Esophagus squamous epithelium (tissue), 5 donors: ENCODE results near the gene LRP1B. TPM values are rescaled to one million over a fixed set of nuclear protein-coding genes. Genes with fewer than 3 reads are reported as not detected.
"Not testable (repeated sequence)": the region's sequence is repeated elsewhere in the genome, so short reads cannot be mapped to it uniquely, and the experiment has no call there.

ENCODE experiments used
- DNase-seq: peaks from one replicate; lab custom pipeline; 2025; lab: John Stamatoyannopoulos, UW
- H3K27ac ChIP-seq, 4 donors: fragments of 200-600 bp; sonication (generic); one replicate each; pipeline ENCODE4 v1.5.1; 2016 to 2019; ENCODE audit warnings: mild to moderate bottlenecking in 1 of 4
- H3K27me3 ChIP-seq, 4 donors: fragments of 200-600 bp; sonication (generic); 1 replicate in 3 of 4; 2 replicates in 1 of 4; pipeline versions ENCODE4 v1.5.1 to v1.6.0; 2017 to 2021; ENCODE audit warnings: antibody characterized with exemption in 1 of 4
- H3K36me3 ChIP-seq, 3 donors: fragments of 200-600 bp; sonication (generic); one replicate each; pipeline ENCODE4 v1.5.1; 2016 to 2019
- H3K4me1 ChIP-seq, 3 donors: fragments of 200-600 bp; sonication (generic); one replicate each; pipeline ENCODE4 v1.5.1; 2017 to 2019
- H3K4me3 ChIP-seq, 4 donors: fragments of 200-600 bp; sonication (generic); 1 replicate in 3 of 4; 2 replicates in 1 of 4; pipeline ENCODE4 v1.5.1; 2016 to 2019; ENCODE audit warnings: mild to moderate bottlenecking in 2 of 4, moderate library complexity in 1 of 4
- H3K9me3 ChIP-seq, 3 donors: fragments of 200-600 bp; sonication (generic); one replicate each; pipeline ENCODE4 v1.5.1; 2016 to 2019
- POLR2A ChIP-seq, 4 donors: fragments of 450-650 bp; IDR thresholded peaks; one replicate each; pipeline ENCODE4 v1.6.1; 2017; ENCODE audit warnings: antibody characterized with exemption in 4 of 4, mild to moderate bottlenecking in 4 of 4, moderate library complexity in 3 of 4
- whole genome bisulfite sequencing, 2 donors: methylation state at CpG; one replicate each; pipeline ENCODE4 v1.1.5; 2018; 5-methylcytosine and 5-hydroxymethylcytosine counted together
- intact Hi-C: fragments of 100-400 bp; cut with DNase I; formaldehyde crosslinking; loops from one replicate; pipeline ENCODE4 v1.15.0; 2022
- total RNA-seq, 4 donors: library from RNA; depleted of rRNA; stranded (reverse); fragments of >200 nt; gene quantifications; one replicate each; pipeline ENCODE4 v1.1.0, GENCODE V29; 2016
- TF ChIP-seq, protein P1 (sequence below), 6 experiments: fragments of 450-650 bp in 4 of 6; fragments of 200-600 bp in 2 of 6; sonication (generic) in 2 of 6; IDR thresholded peaks; one replicate each; pipeline ENCODE4 v1.5.1; 2016 to 2019; ENCODE audit warnings: antibody characterized with exemption in 6 of 6, mild to moderate bottlenecking in 4 of 6, moderate library complexity in 4 of 6
- donor health status: DM: yes; HTN: yes; CAD: no.

Gene LRP1B
- total RNA-seq, 4 donors from 2014 or later = 0.04 to 1.1 (median 0.23) TPM

DNA sequence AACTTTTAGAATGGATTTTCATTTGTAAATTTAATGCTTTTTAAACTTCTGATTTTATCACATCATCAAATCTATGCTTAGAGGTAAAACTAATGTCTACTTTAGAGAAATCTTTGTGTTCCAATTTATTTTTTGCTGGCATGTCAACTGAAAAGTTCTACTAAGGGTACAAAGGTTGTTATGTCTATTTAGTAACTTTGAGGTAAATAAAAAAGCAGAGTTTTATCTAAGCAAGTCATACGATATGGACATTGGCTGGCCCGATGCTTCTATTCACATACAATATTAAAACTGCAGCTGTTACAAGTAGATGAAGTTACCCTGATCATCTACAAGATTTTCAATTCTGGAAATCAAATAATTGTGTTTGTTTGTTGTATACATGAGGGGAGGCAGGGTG lies 1575.1 kb downstream of the LRP1B start:
- no peak overlapping the region for H3K27ac ChIP-seq
- no peak overlapping the region for H3K4me3 ChIP-seq
- 88 to 96% methylated on average over 2 of the region's 2 CpGs for WGBS, 2 donors
- H3K27me3 ChIP-seq = no peaks in the 10 kb centered on the region
- H3K36me3 ChIP-seq = no peaks in the 10 kb centered on the region
- H3K9me3 ChIP-seq = no peaks in the 10 kb centered on the region
- intact Hi-C loops = no loop called here
- no peak for TF ChIP-seq POLR2A (IDR thresholded peaks at IDR 0.05)
- TF ChIP-seq, protein P1, sequence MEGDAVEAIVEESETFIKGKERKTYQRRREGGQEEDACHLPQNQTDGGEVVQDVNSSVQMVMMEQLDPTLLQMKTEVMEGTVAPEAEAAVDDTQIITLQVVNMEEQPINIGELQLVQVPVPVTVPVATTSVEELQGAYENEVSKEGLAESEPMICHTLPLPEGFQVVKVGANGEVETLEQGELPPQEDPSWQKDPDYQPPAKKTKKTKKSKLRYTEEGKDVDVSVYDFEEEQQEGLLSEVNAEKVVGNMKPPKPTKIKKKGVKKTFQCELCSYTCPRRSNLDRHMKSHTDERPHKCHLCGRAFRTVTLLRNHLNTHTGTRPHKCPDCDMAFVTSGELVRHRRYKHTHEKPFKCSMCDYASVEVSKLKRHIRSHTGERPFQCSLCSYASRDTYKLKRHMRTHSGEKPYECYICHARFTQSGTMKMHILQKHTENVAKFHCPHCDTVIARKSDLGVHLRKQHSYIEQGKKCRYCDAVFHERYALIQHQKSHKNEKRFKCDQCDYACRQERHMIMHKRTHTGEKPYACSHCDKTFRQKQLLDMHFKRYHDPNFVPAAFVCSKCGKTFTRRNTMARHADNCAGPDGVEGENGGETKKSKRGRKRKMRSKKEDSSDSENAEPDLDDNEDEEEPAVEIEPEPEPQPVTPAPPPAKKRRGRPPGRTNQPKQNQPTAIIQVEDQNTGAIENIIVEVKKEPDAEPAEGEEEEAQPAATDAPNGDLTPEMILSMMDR (IDR thresholded peaks at IDR 0.05) = no peak
- no peak for DNase-seq
- H3K4me1 ChIP-seq = no peaks in the 10 kb centered on the region

DNA sequence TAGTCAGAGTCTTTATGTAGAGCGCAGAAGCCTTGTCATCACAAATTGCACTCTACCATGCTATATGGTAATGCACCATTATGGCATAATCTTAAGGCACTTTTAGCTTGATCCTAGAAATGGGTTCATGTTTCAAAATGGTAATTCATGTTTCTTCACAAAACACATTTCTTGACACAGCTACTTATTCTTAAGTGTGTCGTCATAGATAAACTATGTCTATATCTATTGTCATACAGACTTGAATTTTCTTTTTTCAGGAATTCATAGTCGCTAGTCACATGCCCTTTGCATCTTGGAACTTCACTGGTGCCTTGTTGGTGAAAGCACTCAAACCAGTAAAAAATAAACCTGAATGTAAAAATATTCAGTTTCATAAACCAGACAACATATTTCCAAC lies 1578.2 kb downstream of the LRP1B start:
- H3K4me3 ChIP-seq = no peak overlapping the region
- H3K4me1 ChIP-seq = no peaks in the 10 kb centered on the region
- no peak for DNase-seq
- H3K36me3 ChIP-seq = no peaks in the 10 kb centered on the region
- intact Hi-C loops = no loop called here
- WGBS, 2 donors = 81 to 87% methylated on average over 3 of the region's 3 CpGs
- H3K27me3 ChIP-seq = no peaks in the 10 kb centered on the region
- no peak for TF ChIP-seq POLR2A (IDR thresholded peaks at IDR 0.05)
- TF ChIP-seq, protein P1 (IDR thresholded peaks at IDR 0.05) = no peak
- no peaks in the 10 kb centered on the region for H3K9me3 ChIP-seq
- H3K27ac ChIP-seq = no peak overlapping the region

DNA sequence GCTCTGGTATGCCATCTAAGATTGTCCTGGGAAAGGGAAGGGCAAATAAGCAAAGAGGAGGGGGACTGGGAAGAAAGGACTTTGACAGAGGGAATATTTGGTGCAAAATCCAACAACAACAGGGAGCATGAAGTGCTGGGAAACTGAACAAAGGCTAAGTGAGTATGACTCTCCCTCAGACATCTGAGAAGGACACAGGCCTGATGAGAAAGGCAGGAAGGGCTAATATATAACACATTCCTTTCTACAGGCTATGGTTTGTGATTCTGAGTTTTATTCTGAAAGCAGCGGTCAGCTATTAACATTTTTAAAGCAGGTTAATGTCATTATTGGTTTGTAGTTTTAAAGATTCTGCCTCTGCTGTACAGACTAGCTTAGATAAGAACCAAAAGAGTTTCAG lies 1579.5 kb downstream of the LRP1B start:
- DNase-seq = no peak
- no peaks in the 10 kb centered on the region for H3K9me3 ChIP-seq
- no peak overlapping the region for H3K27ac ChIP-seq
- no peaks in the 10 kb centered on the region for H3K27me3 ChIP-seq
- no peaks in the 10 kb centered on the region for H3K36me3 ChIP-seq
- intact Hi-C loops = no loop called here
- WGBS, 2 donors = 87 to 88% methylated on average over 1 of the region's 1 CpG
- H3K4me3 ChIP-seq = no peak overlapping the region
- H3K4me1 ChIP-seq = no peaks in the 10 kb centered on the region
- no peak for TF ChIP-seq POLR2A (IDR thresholded peaks at IDR 0.05)
- TF ChIP-seq, protein P1 (IDR thresholded peaks at IDR 0.05) = no peak

DNA sequence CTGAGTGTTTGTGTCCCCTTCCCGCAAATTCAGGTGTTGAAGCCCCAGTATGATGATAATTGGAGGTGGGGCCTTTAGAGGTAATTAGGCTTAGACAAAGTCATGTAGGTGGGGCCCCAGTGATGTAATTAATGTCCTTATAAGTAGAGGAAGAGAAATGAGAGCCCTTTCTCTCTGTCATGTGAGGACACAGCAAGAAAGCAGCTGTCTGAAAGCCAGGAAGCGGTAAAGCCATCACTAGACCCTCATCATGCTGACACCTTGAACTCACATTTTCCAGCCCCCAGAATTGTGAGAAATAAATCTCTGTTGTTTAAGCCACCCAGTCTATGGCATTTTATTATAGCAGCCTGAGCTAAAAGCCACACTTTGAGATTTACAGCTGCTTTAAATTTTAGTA lies 1580.0 kb downstream of the LRP1B start:
- Histone ChIP-seq H3K4me1 (no peaks in the 10 kb centered on the region), H3K36me3 (no peaks in the 10 kb centered on the region), H3K9me3 (no peaks in the 10 kb centered on the region), H3K27ac (no peak overlapping the region), H3K27me3 (no peaks in the 10 kb centered on the region), H3K4me3 (no peak overlapping the region)
- TF ChIP-seq, protein P1 (IDR thresholded peaks at IDR 0.05) = no peak
- TF ChIP-seq POLR2A (IDR thresholded peaks at IDR 0.05) = no peak
- intact Hi-C loops = no loop called here
- WGBS, 2 donors = 78 to 87% methylated on average over 2 of the region's 2 CpGs
- no peak for DNase-seq

DNA sequence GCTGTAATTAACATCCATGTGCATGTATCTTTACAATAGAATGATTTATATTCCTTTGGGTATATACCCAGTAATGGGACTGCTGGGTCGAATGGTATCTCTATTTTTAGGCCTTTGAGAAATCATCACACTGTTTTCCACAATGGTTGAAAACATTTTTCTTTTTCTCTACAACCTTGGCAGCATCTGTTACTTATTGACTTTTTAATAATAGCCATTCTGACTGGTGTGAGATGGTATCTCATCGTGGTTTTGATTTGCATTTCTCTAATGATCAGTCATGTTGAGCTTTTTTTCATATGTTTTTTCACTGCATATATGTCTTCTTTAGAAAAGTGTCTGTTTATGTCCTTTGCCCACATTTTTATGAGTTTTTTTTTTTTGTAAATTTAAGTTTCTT lies 1586.0 kb downstream of the LRP1B start:
- H3K4me1 ChIP-seq, H3K36me3 ChIP-seq, H3K27me3 ChIP-seq, H3K4me3 ChIP-seq, DNase-seq, H3K27ac ChIP-seq, H3K9me3 ChIP-seq, intact Hi-C loops: not testable (repeated sequence)
- 42 to 51% methylated on average over 2 of the region's 2 CpGs for WGBS, 2 donors

DNA sequence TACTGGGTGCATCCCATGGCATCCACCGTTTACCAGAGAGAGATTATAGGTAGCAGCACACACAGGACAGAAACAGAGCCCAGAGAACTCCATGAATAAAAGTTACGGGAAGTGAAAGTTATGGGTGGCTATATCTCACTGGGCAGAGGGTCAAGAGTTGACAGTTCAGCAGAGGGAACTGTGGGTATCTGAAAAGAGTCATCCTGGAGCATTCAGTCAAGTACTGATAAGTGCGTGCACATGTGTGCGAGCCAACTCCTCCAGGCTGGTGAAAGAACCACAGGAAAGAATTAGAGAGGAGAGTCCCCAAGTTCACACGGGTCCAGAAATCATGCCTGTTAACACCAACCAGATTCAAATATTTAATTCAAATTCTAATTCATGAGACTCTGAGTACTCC lies 1588.2 kb downstream of the LRP1B start:
- TF ChIP-seq, protein P1 (IDR thresholded peaks at IDR 0.05) = no peak
- TF ChIP-seq POLR2A (IDR thresholded peaks at IDR 0.05) = no peak
- Histone ChIP-seq H3K27me3 (no peaks in the 10 kb centered on the region), H3K9me3 (no peaks in the 10 kb centered on the region), H3K27ac (no peak overlapping the region), H3K36me3 (no peaks in the 10 kb centered on the region), H3K4me1 (no peaks in the 10 kb centered on the region), H3K4me3 (no peak overlapping the region)
- DNase-seq = no peak
- intact Hi-C loops = no loop called here
- WGBS, 2 donors = 79 to 81% methylated on average over 5 of the region's 5 CpGs
